IPS DF 6.9 (cell line): ENCODE measurements around the gene GLIS1.

ENCODE experiments used
- DNase-seq: peaks from one replicate; pipeline ENCODE4 v3.0.0-alpha.2; 2013; ENCODE audit warnings: low read depth, low spot score
- H3K27ac ChIP-seq: one replicate; pipeline ENCODE4 v1.5.1; 2013; ENCODE audit warnings: low read length, control low read depth
- H3K27me3 ChIP-seq: 2 replicates; pipeline ENCODE4 v1.6.1; 2013; ENCODE audit warnings: mild to moderate bottlenecking, low read length; ENCODE audit not compliant: control insufficient read depth, insufficient read depth
- H3K36me3 ChIP-seq: 2 replicates; pipeline ENCODE4 v1.6.1; 2013; ENCODE audit warnings: low read length; ENCODE audit not compliant: control insufficient read depth, insufficient read depth
- H3K4me1 ChIP-seq: 2 replicates; pipeline ENCODE4 v1.6.1; 2013; ENCODE audit warnings: low read length; ENCODE audit not compliant: control insufficient read depth, insufficient read depth
- H3K4me3 ChIP-seq: 2 replicates; pipeline ENCODE4 v1.5.1; 2013; ENCODE audit warnings: mild to moderate bottlenecking, low read length
- H3K9me3 ChIP-seq: 2 replicates; pipeline ENCODE4 v1.6.1; 2013; ENCODE audit warnings: low read length, inconsistent platforms; ENCODE audit not compliant: control insufficient read depth, insufficient read depth
- WGBS: extraction: QIAGEN DNeasy Blood & Tissue Kit; methylation state at CpG from one replicate; pipeline ENCODE4 v1.1.7; 2013; ENCODE audit warnings: mixed read lengths, missing lambda C conversion rate; ENCODE audit not compliant: insufficient read length, insufficient coverage; 5-methylcytosine and 5-hydroxymethylcytosine counted together

GLIS1 gene

GRCh38 chr1:53618500-53619366, 120.2 kb downstream of the GLIS1 start:
- Histone ChIP-seq H3K36me3 (no peaks in the 10 kb centered on the region), H3K27ac (no peak overlapping the region), H3K27me3 (no peaks in the 10 kb centered on the region), H3K9me3 (no peaks in the 10 kb centered on the region), H3K4me1 (peaks cover 2% of the 10 kb centered on the region; the same call in 1 of the 2 replicates), H3K4me3 (no peak overlapping the region)
- no CpG with 5 or more reads among the region's 4 CpGs for WGBS
- no peak for DNase-seq

- WGBS = no CpG with 5 or more reads among the region's 4 CpGs
- no peak overlapping the region for H3K4me3 ChIP-seq
- H3K27me3 ChIP-seq = no peaks in the 10 kb centered on the region
- H3K4me1 ChIP-seq = peaks cover 2% of the 10 kb centered on the region; the same call in 1 of the 2 replicates
- H3K9me3 ChIP-seq = no peaks in the 10 kb centered on the region
- no peak for DNase-seq
- H3K27ac ChIP-seq = no peak overlapping the region
- no peaks in the 10 kb centered on the region for H3K36me3 ChIP-seq
Measured at GRCh38 chr1:53617851-53618499, 121.0 kb downstream of the GLIS1 start.

- DNase-seq = no peak
- Histone ChIP-seq H3K27me3 (no peaks in the 10 kb centered on the region), H3K4me3 (no peak overlapping the region), H3K36me3 (no peaks in the 10 kb centered on the region), H3K4me1 (peaks cover 2% of the 10 kb centered on the region; the same call in 1 of the 2 replicates), H3K27ac (no peak overlapping the region), H3K9me3 (no peaks in the 10 kb centered on the region)
- no CpG with 5 or more reads among the region's 7 CpGs for WGBS
Measured at GRCh38 chr1:53617382-53617781, 121.6 kb downstream of the GLIS1 start.

GRCh38 chr1:53616927-53617326, 122.0 kb downstream of the GLIS1 start:
- Histone ChIP-seq H3K36me3 (no peaks in the 10 kb centered on the region), H3K4me3 (no peak overlapping the region)
- WGBS = no CpG with 5 or more reads among the region's 2 CpGs

GRCh38 chr1:53616511-53616910, 122.5 kb downstream of the GLIS1 start:
- Histone ChIP-seq H3K4me3 (no peak overlapping the region), H3K27ac (no peak overlapping the region), H3K9me3 (no peaks in the 10 kb centered on the region), H3K4me1 (peaks cover 2% of the 10 kb centered on the region; the same call in 1 of the 2 replicates), H3K27me3 (no peaks in the 10 kb centered on the region), H3K36me3 (no peaks in the 10 kb centered on the region)
- WGBS = no CpG with 5 or more reads among the region's 5 CpGs
- no peak for DNase-seq

More at GRCh38 chr1:53616927-53617326, 122.0 kb downstream of the GLIS1 start:
- Histone ChIP-seq H3K4me1 (peaks cover 2% of the 10 kb centered on the region; the same call in 1 of the 2 replicates), H3K27ac (no peak overlapping the region), H3K27me3 (no peaks in the 10 kb centered on the region), H3K9me3 (no peaks in the 10 kb centered on the region)
- DNase-seq = no peak

GRCh38 chr1:53615101-53615500, 123.9 kb downstream of the GLIS1 start:
- no peak for DNase-seq
- no CpG with 5 or more reads among the region's 4 CpGs for WGBS
- H3K27me3 ChIP-seq = no peaks in the 10 kb centered on the region
- H3K27ac ChIP-seq = no peak overlapping the region
- H3K4me3 ChIP-seq = no peak overlapping the region
- H3K4me1 ChIP-seq = peaks cover 2% of the 10 kb centered on the region; the same call in 1 of the 2 replicates
- no peaks in the 10 kb centered on the region for H3K36me3 ChIP-seq
- no peaks in the 10 kb centered on the region for H3K9me3 ChIP-seq

GRCh38 chr1:53614231-53615021, 124.5 kb downstream of the GLIS1 start:
- Histone ChIP-seq H3K36me3 (no peaks in the 10 kb centered on the region), H3K27me3 (no peaks in the 10 kb centered on the region), H3K27ac (no peak overlapping the region), H3K4me3 (no peak overlapping the region), H3K4me1 (peaks cover 2% of the 10 kb centered on the region; the same call in 1 of the 2 replicates), H3K9me3 (no peaks in the 10 kb centered on the region)
- 100% methylated on average over 2 of the region's 12 CpGs for WGBS
- DNase-seq = no peak

- H3K9me3 ChIP-seq = no peaks in the 10 kb centered on the region
- H3K4me3 ChIP-seq = no peak overlapping the region
- DNase-seq = no peak
- H3K27me3 ChIP-seq = no peaks in the 10 kb centered on the region
- no peaks in the 10 kb centered on the region for H3K36me3 ChIP-seq
- H3K4me1 ChIP-seq = peaks cover 2% of the 10 kb centered on the region
- H3K27ac ChIP-seq = no peak overlapping the region
Measured at GRCh38 chr1:53608676-53609075, 130.3 kb downstream of the GLIS1 start.

GRCh38 chr1:53608071-53608470, 130.9 kb downstream of the GLIS1 start:
- no CpG with 5 or more reads among the region's 2 CpGs for whole genome bisulfite sequencing
- Histone ChIP-seq H3K4me3 (no peak overlapping the region), H3K4me1 (peaks cover 2% of the 10 kb centered on the region), H3K36me3 (no peaks in the 10 kb centered on the region), H3K9me3 (no peaks in the 10 kb centered on the region), H3K27ac (no peak overlapping the region), H3K27me3 (no peaks in the 10 kb centered on the region)
- no peak for DNase-seq

GRCh38 chr1:53606651-53607051, 132.3 kb downstream of the GLIS1 start:
- no CpG with 5 or more reads among the region's 19 CpGs for WGBS
- Histone ChIP-seq H3K4me1 (peaks cover 2% of the 10 kb centered on the region), H3K36me3 (no peaks in the 10 kb centered on the region), H3K4me3 (no peak overlapping the region), H3K27ac (no peak overlapping the region), H3K27me3 (no peaks in the 10 kb centered on the region), H3K9me3 (no peaks in the 10 kb centered on the region)
- no peak for DNase-seq
